ENCODE data around the gene FOXO1. TPM values are rescaled to one million over a fixed set of nuclear protein-coding genes. Genes with fewer than 3 reads are reported as not detected.

Gene FOXO1
- total and polyA plus RNA-seq, 2 experiments from 2014 or later = 10.5 to 14.0 TPM

DNA sequence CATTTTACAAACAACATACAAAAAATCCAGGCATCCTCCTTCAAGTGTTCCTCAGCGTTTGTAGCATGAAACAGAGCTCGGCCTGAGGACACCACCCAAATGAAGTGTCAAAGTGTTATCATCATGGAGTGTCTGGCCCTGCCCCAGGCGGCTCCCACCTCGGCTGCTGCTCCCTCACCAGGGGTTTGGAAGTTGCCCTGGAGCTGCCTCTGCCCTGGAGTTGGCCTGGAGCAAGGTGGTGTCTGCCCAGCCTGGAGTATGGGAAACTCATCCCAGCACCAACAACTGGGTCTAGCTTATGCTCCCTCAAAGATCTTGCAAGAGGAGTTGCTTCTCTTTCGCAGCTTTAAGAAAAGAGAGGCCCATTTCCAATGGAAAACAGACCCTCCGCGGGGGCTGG lies 120.4 kb downstream of the FOXO1 start:
- H3K27me3 ChIP-seq = no peaks in the 10 kb centered on the region
- H3K4me1 ChIP-seq (ENCODE audit: low read depth) = no peaks in the 10 kb centered on the region
- H3K4me3 ChIP-seq = no peak overlapping the region
- no peak overlapping the region for H3K27ac ChIP-seq
- no peaks in the 10 kb centered on the region for H3K36me3 ChIP-seq
- H3K9me3 ChIP-seq (ENCODE audit: low read depth) = no peaks in the 10 kb centered on the region
- DNase-seq (ENCODE audit: low read depth in 1 of 2, low spot score in 1 of 2) = no peak
- TF ChIP-seq CTCF (IDR thresholded peaks at IDR 0.05; ENCODE audit: low read depth, low read length) = no peak

DNA sequence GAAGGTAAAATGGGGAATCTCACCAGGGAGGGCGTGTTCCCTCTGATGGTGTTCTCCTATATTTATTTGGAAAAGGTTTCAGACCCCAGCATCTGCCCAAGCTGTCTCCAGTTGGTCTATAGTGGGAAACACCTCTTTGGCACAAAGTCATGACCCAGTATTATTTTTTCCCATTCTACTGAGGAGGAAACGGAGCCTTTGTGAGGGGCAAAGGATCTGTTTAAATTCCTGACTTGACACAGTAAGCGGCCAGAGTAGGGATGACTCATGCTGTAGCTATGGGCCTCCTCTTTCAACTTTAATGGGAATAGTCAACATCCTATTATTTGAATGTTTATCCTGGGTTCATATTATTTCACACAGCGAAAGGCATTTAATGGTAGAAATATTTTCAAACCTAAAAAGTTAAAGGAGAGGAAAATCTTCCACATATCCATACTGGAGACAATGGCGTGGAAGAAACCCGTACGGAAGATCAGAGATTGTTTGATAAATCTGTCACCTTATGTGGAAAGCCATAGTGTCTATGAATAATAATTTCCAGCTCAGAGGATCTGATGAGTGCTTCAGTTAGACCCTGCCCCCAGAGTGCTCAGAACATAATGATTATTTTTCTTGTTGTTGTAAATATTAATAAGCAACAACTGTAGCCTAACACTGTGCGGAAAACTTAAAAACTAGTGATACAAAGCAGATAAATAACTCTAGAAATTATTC lies 126.0 kb downstream of the FOXO1 start:
- DNase-seq (ENCODE audit: low read depth in 1 of 2, low spot score in 1 of 2) = peak in 1 of 2 donors; percentile 89
- Histone ChIP-seq H3K27me3 (no peaks in the 10 kb centered on the region), H3K4me3 (no peak overlapping the region), H3K4me1 (ENCODE audit: low read depth) (no peaks in the 10 kb centered on the region), H3K27ac (no peak overlapping the region), H3K9me3 (ENCODE audit: low read depth) (no peaks in the 10 kb centered on the region), H3K36me3 (no peaks in the 10 kb centered on the region)
- TF ChIP-seq CTCF (IDR thresholded peaks at IDR 0.05; ENCODE audit: low read depth, low read length) = no peak

- no peak overlapping the region for H3K4me3 ChIP-seq
- no peaks in the 10 kb centered on the region for H3K9me3 ChIP-seq (ENCODE audit: low read depth)
- no peak for DNase-seq (ENCODE audit: low read depth in 1 of 2, low spot score in 1 of 2)
- H3K36me3 ChIP-seq = no peaks in the 10 kb centered on the region
- TF ChIP-seq CTCF (IDR thresholded peaks at IDR 0.05; ENCODE audit: low read depth, low read length) = no peak
- H3K27me3 ChIP-seq = no peaks in the 10 kb centered on the region
- no peaks in the 10 kb centered on the region for H3K4me1 ChIP-seq (ENCODE audit: low read depth)
- H3K27ac ChIP-seq = no peak overlapping the region
Observed at GRCh38 chr13:40539576-40540327, 126.7 kb downstream of the FOXO1 start.

DNA sequence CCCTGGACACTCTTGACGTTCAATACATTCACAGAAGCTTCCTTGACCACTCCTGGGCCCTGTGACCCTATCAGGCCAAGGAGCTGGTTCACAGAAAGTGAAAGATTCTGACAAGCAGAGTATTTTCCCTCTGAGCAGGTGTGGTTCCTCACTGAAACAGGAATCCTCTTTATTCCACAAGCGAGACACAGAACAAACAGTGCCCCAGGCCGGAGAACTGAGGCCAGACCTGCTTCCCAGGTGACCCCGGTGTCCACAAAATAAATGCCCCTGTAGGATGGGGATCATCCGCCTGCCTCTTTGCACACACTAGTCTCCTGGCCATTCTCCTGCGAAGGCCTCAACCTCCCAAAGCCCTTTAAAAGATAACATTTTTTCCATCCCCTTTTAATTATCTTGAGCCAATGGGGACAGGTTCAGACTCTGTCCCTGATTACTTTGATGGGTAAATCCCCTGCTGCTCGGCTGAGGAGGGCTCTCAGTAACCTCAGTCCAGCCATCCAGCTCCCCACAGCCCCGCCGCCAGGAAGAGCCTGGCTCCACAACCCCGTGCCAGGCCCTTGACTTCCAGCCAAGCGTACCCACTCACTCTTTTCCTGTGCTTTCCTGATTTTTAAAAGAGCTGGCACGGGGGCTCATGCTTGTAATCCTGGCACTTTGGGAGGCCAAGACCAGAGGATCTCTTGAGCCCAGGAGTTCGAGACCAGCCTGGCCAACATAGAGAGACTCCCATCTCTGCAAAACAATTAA lies 129.1 kb downstream of the FOXO1 start:
- no peaks in the 10 kb centered on the region for H3K36me3 ChIP-seq
- no peaks in the 10 kb centered on the region for H3K9me3 ChIP-seq (ENCODE audit: low read depth)
- H3K4me3 ChIP-seq = no peak overlapping the region
- H3K27ac ChIP-seq = no peak overlapping the region
- no peak for TF ChIP-seq CTCF (IDR thresholded peaks at IDR 0.05; ENCODE audit: low read depth, low read length)
- H3K27me3 ChIP-seq = no peaks in the 10 kb centered on the region
- DNase-seq (ENCODE audit: low read depth in 1 of 2, low spot score in 1 of 2) = no peak
- H3K4me1 ChIP-seq (ENCODE audit: low read depth) = no peaks in the 10 kb centered on the region

DNA sequence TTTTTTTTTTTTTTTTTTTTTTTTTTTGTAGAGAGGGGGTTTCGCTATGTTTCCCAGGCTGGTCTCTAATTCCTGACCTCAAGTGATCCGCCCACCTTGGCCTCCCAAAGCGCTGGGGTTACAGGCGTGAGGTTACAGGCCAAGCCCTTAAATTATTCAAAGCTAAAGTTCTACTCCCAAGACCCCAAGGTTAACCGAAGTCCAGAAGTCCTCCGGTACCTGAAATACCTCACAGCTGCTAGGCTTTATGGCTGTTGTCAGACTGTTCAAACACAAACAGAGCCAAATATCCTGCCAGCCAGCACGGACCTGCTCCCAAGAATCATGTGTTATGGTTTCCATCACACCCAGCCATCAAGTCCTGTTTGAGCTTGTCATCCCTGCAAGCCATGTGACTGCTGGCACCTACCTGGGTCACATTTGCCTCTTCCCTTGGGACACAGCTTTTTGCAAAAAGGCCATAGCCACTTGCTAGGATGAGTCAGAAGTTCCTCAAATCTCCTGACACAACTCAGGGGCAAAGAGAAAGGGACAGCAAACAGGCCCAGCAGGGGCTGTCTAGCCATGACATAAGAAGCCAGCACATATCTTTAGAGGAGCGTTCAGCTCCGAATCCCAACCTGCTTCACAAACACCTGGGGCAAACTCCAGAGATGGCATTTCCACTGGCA lies 129.9 kb downstream of the FOXO1 start:
- no peaks in the 10 kb centered on the region for H3K9me3 ChIP-seq (ENCODE audit: low read depth)
- no peaks in the 10 kb centered on the region for H3K27me3 ChIP-seq
- H3K36me3 ChIP-seq = no peaks in the 10 kb centered on the region
- H3K4me1 ChIP-seq (ENCODE audit: low read depth) = no peaks in the 10 kb centered on the region
- no peak for TF ChIP-seq CTCF (IDR thresholded peaks at IDR 0.05; ENCODE audit: low read depth, low read length)
- DNase-seq (ENCODE audit: low read depth in 1 of 2, low spot score in 1 of 2) = no peak
- H3K4me3 ChIP-seq = no peak overlapping the region
- no peak overlapping the region for H3K27ac ChIP-seq
